ENCODE data around the gene AZU1. TPM values are rescaled to one million over a fixed set of nuclear protein-coding genes. Genes with fewer than 3 reads are reported as not detected.

AZU1 gene
- total and polyA plus RNA-seq, 4 donors = 0.08 to 20.2 (median 0.99) TPM

DNA sequence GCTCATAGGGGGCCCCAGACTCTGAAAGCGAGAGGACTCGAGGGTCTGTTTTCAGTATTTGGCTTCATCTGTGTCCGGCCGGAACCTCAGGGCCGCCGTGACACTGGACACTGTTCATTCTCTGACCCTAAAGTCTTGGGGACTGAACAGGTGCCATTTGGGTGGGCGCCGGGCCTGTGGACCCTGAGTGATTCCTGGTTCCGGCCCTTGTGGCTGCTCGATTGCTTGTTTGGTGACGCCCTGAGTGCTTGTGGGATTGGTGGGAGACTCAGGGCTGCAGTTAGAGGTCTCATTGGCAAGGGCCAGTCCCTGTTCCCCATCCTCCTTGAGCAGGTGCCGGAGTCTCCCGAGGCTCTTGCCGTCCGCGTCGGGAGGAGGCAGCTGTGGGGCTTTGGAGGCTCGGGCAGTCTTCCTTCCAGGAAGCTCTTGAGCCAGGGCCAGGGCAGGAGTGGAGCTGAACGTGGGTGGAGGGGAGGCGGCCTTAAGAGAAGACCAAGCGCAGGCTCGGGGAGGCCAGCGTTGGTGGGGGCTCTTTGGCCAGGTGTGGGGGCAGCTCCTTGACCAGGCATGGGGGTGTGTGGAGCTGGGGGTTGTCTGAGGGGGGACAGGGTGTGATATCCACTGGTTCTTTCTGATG, 25.7 kb upstream of the AZU1 start:
- Histone ChIP-seq H3K9me3 (ENCODE audit: control insufficient read depth in 4 of 4, low read length in 3 of 4) (no peaks in the 10 kb centered on the region), H3K27ac (ENCODE audit: low read depth in 1 of 2, low read length in 2 of 2) (peak overlapping the region in 1 of 2 donors; percentile 5), H3K27me3 (ENCODE audit: control insufficient read depth in 4 of 4, insufficient read depth in 4 of 4, low read length in 3 of 4) (no peaks in the 10 kb centered on the region), H3K4me1 (ENCODE audit: control insufficient read depth in 4 of 4, insufficient read depth in 4 of 4, low read length in 3 of 4) (peaks cover 11 to 44% (median 36%) of the 10 kb centered on the region in 4 donors), H3K9ac (ENCODE audit: low read depth in 1 of 2, low read length in 2 of 2) (no peak overlapping the region), H3K4me3 (ENCODE audit: low read depth in 1 of 3, low read length in 3 of 3) (no peak overlapping the region), H3K36me3 (ENCODE audit: control insufficient read depth in 4 of 4, insufficient read depth in 3 of 4, low read depth in 1 of 4, low read length in 3 of 4) (peaks cover 14 to 40% (median 32%) of the 10 kb centered on the region in 4 donors)
- 61% methylated on average over 23 of the region's 23 CpGs for WGBS
- no peak for DNase-seq (ENCODE audit: low spot score)
- no peak for TF ChIP-seq RXRA (IDR thresholded peaks at IDR 0.05)
- TF ChIP-seq, protein P1, sequence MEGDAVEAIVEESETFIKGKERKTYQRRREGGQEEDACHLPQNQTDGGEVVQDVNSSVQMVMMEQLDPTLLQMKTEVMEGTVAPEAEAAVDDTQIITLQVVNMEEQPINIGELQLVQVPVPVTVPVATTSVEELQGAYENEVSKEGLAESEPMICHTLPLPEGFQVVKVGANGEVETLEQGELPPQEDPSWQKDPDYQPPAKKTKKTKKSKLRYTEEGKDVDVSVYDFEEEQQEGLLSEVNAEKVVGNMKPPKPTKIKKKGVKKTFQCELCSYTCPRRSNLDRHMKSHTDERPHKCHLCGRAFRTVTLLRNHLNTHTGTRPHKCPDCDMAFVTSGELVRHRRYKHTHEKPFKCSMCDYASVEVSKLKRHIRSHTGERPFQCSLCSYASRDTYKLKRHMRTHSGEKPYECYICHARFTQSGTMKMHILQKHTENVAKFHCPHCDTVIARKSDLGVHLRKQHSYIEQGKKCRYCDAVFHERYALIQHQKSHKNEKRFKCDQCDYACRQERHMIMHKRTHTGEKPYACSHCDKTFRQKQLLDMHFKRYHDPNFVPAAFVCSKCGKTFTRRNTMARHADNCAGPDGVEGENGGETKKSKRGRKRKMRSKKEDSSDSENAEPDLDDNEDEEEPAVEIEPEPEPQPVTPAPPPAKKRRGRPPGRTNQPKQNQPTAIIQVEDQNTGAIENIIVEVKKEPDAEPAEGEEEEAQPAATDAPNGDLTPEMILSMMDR (IDR thresholded peaks at IDR 0.05; ENCODE audit: low read depth, low read length, missing input control) = no peak
- no peak for TF ChIP-seq RAD21 (IDR thresholded peaks at IDR 0.05)
- no peak for TF ChIP-seq FOXA2 (IDR thresholded peaks at IDR 0.05)
- no peak for TF ChIP-seq TAF1 (conservative IDR thresholded peaks at IDR 0.05)
- TF ChIP-seq, protein P2, sequence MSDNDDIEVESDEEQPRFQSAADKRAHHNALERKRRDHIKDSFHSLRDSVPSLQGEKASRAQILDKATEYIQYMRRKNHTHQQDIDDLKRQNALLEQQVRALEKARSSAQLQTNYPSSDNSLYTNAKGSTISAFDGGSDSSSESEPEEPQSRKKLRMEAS (IDR thresholded peaks at IDR 0.05) = no peak
- TF ChIP-seq EGR1 (IDR thresholded peaks at IDR 0.05; ENCODE audit: low read depth in 2 of 2) = no peak
- TF ChIP-seq GABPA (IDR thresholded peaks at IDR 0.05 in 1 of 2, conservative IDR thresholded peaks at IDR 0.05 in 1 of 2) = no peak
- TF ChIP-seq YY1 (IDR thresholded peaks at IDR 0.05) = no peak
- no peak for TF ChIP-seq SP1 (IDR thresholded peaks at IDR 0.05)

- Histone ChIP-seq H3K36me3 (ENCODE audit: control insufficient read depth in 4 of 4, insufficient read depth in 3 of 4, low read depth in 1 of 4, low read length in 3 of 4) (peaks cover 18 to 47% (median 37%) of the 10 kb centered on the region in 4 donors), H3K27ac (ENCODE audit: low read depth in 1 of 2, low read length in 2 of 2) (peak overlapping the region in 1 of 2 donors; percentile 7), H3K27me3 (ENCODE audit: control insufficient read depth in 4 of 4, insufficient read depth in 4 of 4, low read length in 3 of 4) (no peaks in the 10 kb centered on the region), H3K9me3 (ENCODE audit: control insufficient read depth in 4 of 4, low read length in 3 of 4) (no peaks in the 10 kb centered on the region), H3K4me1 (ENCODE audit: control insufficient read depth in 4 of 4, insufficient read depth in 4 of 4, low read length in 3 of 4) (peaks cover 11 to 44% (median 36%) of the 10 kb centered on the region in 4 donors), H3K9ac (ENCODE audit: low read depth in 1 of 2, low read length in 2 of 2) (no peak overlapping the region), H3K4me3 (ENCODE audit: low read depth in 1 of 3, low read length in 3 of 3) (no peak overlapping the region)
- WGBS = 78% methylated on average over 28 of the region's 28 CpGs
- TF ChIP-seq FOXA1 (IDR thresholded peaks at IDR 0.05) (no peak), JUND (IDR thresholded peaks at IDR 0.05) (no peak), NR2F2 (IDR thresholded peaks at IDR 0.05) (no peak), REST (IDR thresholded peaks at IDR 0.05) (no peak), HNF4A (conservative IDR thresholded peaks at IDR 0.05) (no peak), FOXA2 (IDR thresholded peaks at IDR 0.05) (no peak), YY1 (IDR thresholded peaks at IDR 0.05) (no peak), SP1 (IDR thresholded peaks at IDR 0.05) (no peak), RAD21 (IDR thresholded peaks at IDR 0.05) (no peak), EGR1 (IDR thresholded peaks at IDR 0.05; ENCODE audit: low read depth in 2 of 2) (no peak), ATF3 (IDR thresholded peaks at IDR 0.05) (no peak), RXRA (IDR thresholded peaks at IDR 0.05) (no peak), HNF4G (IDR thresholded peaks at IDR 0.05) (no peak), GABPA (IDR thresholded peaks at IDR 0.05 in 1 of 2, conservative IDR thresholded peaks at IDR 0.05 in 1 of 2) (no peak), TAF1 (conservative IDR thresholded peaks at IDR 0.05) (no peak)
- TF ChIP-seq, protein P1 (IDR thresholded peaks at IDR 0.05; ENCODE audit: low read depth, low read length, missing input control) = no peak
- TF ChIP-seq, protein P2 (IDR thresholded peaks at IDR 0.05) = no peak
- TF ChIP-seq, protein P3, sequence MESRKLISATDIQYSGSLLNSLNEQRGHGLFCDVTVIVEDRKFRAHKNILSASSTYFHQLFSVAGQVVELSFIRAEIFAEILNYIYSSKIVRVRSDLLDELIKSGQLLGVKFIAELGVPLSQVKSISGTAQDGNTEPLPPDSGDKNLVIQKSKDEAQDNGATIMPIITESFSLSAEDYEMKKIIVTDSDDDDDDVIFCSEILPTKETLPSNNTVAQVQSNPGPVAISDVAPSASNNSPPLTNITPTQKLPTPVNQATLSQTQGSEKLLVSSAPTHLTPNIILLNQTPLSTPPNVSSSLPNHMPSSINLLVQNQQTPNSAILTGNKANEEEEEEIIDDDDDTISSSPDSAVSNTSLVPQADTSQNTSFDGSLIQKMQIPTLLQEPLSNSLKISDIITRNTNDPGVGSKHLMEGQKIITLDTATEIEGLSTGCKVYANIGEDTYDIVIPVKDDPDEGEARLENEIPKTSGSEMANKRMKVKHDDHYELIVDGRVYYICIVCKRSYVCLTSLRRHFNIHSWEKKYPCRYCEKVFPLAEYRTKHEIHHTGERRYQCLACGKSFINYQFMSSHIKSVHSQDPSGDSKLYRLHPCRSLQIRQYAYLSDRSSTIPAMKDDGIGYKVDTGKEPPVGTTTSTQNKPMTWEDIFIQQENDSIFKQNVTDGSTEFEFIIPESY (IDR thresholded peaks at IDR 0.05) = no peak
- DNase-seq (ENCODE audit: low spot score) = no peak
Measured at GRCh38 chr19:802498-803098, 25.0 kb upstream of the AZU1 start.

Measured in liver (tissue), 9 donors.